ENCODE data around the gene PNN.
A peak's percentile ranks its signal among the peaks of the same experiment; 100 is the strongest.
"Not testable (repeated sequence)": the region's sequence is repeated elsewhere in the genome, so short reads cannot be mapped to it uniquely, and the experiment has no call there.

PNN gene

DNA sequence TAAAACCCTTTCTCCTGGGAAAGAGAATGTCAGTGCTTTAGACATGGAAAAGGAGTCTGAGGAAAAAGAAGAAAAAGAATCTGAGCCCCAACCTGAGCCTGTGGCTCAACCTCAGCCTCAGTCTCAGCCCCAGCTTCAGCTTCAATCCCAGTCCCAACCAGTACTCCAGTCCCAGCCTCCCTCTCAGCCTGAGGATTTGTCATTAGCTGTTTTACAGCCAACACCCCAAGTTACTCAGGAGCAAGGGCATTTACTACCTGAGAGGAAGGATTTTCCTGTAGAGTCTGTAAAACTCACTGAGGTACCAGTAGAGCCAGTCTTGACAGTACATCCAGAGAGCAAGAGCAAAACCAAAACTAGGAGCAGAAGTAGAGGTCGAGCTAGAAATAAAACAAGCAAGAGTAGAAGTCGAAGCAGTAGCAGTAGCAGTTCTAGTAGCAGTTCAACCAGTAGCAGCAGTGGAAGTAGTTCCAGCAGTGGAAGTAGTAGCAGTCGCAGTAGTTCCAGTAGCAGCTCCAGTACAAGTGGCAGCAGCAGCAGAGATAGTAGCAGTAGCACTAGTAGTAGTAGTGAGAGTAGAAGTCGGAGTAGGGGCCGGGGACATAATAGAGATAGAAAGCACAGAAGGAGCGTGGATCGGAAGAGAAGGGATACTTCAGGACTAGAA, 6.1 kb downstream of the PNN start:
- no peak for DNase-seq (ENCODE audit: low read depth in 3 of 3, low spot score in 1 of 3)

- DNase-seq (ENCODE audit: low read depth in 3 of 3, low spot score in 1 of 3): no peak
Observed at GRCh38 chr14:39181693-39182047, 6.6 kb downstream of the PNN start.

GRCh38 chr14:39182770-39183684, 8.0 kb downstream of the PNN start:
- no peak for DNase-seq (ENCODE audit: low read depth in 3 of 3, low spot score in 1 of 3)

DNA sequence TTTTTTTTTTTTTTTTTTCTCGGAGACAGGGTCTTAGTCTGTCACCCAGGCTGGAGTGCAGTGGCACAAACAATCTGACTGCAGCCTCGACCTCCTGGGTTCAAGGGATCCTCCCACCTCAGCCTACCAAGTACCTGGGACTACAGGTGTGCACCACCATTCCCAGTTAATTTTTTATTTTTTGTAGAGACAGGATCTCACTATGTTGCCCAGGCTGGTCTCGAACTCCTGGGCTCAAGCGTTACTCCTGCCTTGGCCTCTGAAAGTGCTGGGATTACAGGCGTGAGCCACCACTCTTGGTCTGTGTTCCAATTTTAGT, 8.6 kb downstream of the PNN start:
- not testable (repeated sequence) for DNase-seq (ENCODE audit: low read depth in 3 of 3, low spot score in 1 of 3)

DNA sequence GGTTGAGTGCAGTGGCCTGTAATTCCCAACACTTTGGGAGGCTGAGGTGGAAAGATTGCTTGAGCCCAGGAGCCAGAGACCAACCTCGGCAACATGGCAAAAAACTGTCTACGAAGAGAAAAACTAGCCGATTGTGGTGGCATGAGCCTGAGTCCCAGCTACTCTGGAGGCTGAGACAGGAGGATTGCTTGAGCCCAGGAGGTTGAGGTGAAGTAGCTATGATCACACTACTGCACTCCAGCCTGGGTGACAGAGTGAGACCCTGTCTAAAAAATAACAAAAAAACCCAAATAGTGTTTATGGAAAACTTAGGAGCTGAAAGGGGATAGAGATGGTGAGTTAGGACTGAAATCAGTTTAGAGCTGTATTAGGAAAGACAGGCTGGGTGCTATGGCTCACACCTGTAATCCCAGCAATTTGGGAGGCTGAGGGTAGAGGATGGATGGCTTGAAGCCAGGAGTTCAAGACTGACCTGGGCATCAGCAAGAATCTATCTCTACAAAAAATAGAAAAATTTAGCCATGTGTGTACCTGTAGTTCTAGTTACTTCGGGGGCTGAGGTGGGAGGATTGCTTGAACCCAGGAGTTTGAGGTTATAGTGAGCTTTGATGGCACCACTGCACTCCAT, 9.7 kb downstream of the PNN start:
- no peak for DNase-seq (ENCODE audit: low read depth in 3 of 3, low spot score in 1 of 3)

GRCh38 chr14:39185256-39186049, 10.4 kb downstream of the PNN start:
- DNase-seq (ENCODE audit: low read depth in 3 of 3, low spot score in 1 of 3): no peak

- no peak for DNase-seq (ENCODE audit: low read depth in 3 of 3, low spot score in 1 of 3)
Observed at GRCh38 chr14:39186941-39187525, 12.0 kb downstream of the PNN start.

GRCh38 chr14:39203659-39204606, 28.9 kb downstream of the PNN start:
- no peak for DNase-seq (ENCODE audit: low read depth in 3 of 3, low spot score in 1 of 3)

GRCh38 chr14:39207430-39207829, 32.4 kb downstream of the PNN start:
- DNase-seq (ENCODE audit: low read depth in 3 of 3, low spot score in 1 of 3): not testable (repeated sequence)

DNA sequence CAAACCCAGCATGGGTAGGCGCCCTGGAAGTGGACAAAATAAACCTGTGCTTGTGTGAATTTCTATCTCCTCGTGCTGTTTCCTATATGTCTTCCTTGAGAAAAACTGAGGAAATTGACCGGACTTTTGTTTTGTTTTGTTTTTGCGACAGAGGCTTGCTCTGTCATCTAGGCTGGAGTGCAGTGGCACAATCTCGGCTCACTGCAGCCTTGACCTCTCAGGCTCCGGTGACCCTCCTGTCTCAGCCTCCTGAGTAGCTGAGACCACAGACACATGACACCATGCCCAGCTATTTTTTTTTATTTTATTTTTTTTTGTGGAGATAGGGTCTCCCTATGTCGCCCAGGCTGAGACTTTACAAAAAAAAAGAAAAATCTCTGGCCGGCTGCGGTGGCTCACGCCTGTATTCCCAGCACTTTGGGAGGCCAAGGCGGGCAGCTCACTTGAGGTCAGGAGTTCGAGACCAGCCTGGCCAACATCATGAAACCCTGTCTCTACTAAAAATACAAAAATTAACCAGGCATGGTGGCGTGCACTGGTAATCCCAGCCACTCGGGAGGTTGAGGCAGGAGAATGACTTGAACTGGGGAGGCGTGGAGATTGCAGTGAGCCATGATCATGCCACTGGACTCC, 36.2 kb downstream of the PNN start:
- DNase-seq (ENCODE audit: low read depth in 3 of 3, low spot score in 1 of 3): no peak

GRCh38 chr14:39212034-39212433, 37.0 kb downstream of the PNN start:
- DNase-seq (ENCODE audit: low read depth in 3 of 3, low spot score in 1 of 3): no peak

- DNase-seq (ENCODE audit: low read depth in 3 of 3, low spot score in 1 of 3): no peak
Observed at GRCh38 chr14:39212693-39213092, 37.6 kb downstream of the PNN start.

GRCh38 chr14:39217214-39217879, 42.3 kb downstream of the PNN start:
- no peak for DNase-seq (ENCODE audit: low read depth in 3 of 3, low spot score in 1 of 3)

DNA sequence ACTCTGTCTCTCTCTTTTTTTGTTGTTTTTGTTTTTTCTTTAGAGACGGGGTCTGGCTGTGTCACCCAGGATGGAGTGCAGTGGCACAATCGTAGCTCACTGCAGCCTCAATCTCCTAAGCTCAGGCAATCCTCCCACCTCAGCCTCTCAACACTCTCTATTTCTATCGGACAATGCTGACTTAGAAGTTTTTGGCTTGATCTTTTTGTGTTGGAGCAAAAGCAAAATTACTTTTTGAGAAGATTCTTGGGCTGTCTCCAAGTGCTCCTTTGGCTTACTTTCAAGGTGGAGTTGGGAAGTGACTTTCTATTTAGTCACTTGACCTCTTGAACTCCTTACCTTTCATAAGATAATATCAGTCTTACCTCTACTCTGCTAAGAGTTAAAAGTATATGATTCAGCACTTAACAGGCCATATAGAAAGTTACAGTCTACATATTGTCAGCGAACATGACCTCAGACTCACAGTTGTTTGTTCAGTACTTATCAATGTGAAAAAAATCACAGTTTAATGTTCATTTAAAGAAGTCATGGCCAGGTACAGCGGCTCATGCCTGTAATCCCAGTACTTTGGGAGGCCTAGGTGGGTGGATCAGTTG, 43.2 kb downstream of the PNN start:
- DNase-seq (ENCODE audit: low read depth in 3 of 3, low spot score in 1 of 3): no peak

GRCh38 chr14:39219075-39219499, 44.0 kb downstream of the PNN start:
- DNase-seq (ENCODE audit: low read depth in 3 of 3, low spot score in 1 of 3): no peak

- DNase-seq (ENCODE audit: low read depth in 3 of 3, low spot score in 1 of 3): not testable (repeated sequence)
Observed at GRCh38 chr14:39220473-39220872, 45.4 kb downstream of the PNN start.

DNA sequence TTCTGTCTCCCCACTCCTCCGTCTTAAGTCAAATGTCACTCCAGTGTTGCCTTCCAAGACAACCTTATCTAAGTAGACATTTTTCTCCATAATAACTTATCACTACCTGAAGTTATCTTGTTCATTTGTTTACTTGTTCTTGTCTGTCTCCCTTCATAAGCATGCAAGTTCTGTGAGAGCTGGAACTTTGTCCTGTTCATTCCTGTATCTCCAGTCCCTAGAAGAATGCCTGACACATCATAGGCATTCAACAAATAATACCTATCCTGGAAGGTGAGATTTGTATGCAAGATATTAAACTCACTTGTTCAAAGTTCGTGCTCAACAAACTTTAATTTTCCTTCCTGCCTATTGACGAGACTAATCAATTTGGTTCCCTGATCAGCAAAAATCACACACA, 53.0 kb downstream of the PNN start:
- no peak for DNase-seq (ENCODE audit: low read depth in 3 of 3, low spot score in 1 of 3)

- peak in 1 of 3 donors; percentile 4 for DNase-seq (ENCODE audit: low read depth in 3 of 3, low spot score in 1 of 3)
Observed at GRCh38 chr14:39228509-39229221, 53.6 kb downstream of the PNN start.
